GM06990 (cell line): ENCODE measurements around the gene RIMBP2.

Experiments used
- DNase-seq: peaks from one replicate; pipeline ENCODE4 v3.0.0-alpha.2; 2011; ENCODE audit not compliant: insufficient read length; ENCODE audit errors: extremely low read depth
- H3K27me3 ChIP-seq: replicated peaks from 2 replicates; pipeline ENCODE4 v1.6.0; 2011; ENCODE audit warnings: low read length; ENCODE audit not compliant: control insufficient read depth, insufficient read depth
- H3K36me3 ChIP-seq: 2 replicates; pipeline ENCODE4 v1.5.1; 2011; ENCODE audit warnings: low read length; ENCODE audit not compliant: control insufficient read depth, insufficient read depth
- H3K4me3 ChIP-seq: replicated peaks from 2 replicates; pipeline ENCODE4 v1.5.1; 2011; ENCODE audit warnings: low read depth, mild to moderate bottlenecking, control low read depth, low read length
- TF ChIP-seq, protein P1 (sequence below): IDR thresholded peaks from 2 replicates; pipeline ENCODE4 v1.5.1; 2011; ENCODE audit warnings: low read length, control low read depth, mild to moderate bottlenecking, inconsistent platforms; ENCODE audit not compliant: insufficient read depth, poor library complexity, severe bottlenecking

RIMBP2 gene

DNA sequence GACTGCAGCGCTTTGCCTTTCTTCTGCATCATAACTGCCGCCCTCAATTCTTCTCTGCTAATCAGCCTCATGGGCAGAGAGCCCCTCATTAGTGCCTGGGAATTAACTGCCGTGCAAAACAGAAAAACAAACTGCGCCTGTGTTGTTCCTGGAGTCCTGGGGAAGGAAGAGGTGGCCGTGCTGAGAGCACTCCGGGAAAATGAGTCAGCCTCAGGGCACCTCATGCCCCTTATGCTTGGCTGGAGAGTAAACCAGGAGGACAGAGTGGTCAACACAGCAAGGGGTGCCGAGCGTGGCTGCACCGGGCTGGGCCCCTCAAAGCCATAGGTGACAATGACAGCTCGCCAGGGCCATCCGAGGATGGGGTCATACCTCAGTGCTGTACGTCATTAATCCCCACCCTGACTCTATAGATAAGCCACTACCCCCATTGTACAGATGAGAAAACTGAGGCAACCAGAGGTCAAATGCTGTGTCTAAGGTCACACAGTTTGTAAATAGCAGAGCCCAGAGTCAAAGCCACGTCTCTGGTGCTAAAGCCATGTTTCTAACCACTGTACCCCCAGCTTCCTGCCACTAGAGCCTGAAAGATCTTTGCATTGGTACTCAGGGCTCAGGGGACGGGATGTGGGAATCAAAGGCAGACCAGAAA is 74.4 kb downstream of the RIMBP2 start:
- DNase-seq: no peak
- no peaks in the 10 kb centered on the region for H3K36me3 ChIP-seq
- no peak overlapping the region for H3K4me3 ChIP-seq
- TF ChIP-seq, protein P1, sequence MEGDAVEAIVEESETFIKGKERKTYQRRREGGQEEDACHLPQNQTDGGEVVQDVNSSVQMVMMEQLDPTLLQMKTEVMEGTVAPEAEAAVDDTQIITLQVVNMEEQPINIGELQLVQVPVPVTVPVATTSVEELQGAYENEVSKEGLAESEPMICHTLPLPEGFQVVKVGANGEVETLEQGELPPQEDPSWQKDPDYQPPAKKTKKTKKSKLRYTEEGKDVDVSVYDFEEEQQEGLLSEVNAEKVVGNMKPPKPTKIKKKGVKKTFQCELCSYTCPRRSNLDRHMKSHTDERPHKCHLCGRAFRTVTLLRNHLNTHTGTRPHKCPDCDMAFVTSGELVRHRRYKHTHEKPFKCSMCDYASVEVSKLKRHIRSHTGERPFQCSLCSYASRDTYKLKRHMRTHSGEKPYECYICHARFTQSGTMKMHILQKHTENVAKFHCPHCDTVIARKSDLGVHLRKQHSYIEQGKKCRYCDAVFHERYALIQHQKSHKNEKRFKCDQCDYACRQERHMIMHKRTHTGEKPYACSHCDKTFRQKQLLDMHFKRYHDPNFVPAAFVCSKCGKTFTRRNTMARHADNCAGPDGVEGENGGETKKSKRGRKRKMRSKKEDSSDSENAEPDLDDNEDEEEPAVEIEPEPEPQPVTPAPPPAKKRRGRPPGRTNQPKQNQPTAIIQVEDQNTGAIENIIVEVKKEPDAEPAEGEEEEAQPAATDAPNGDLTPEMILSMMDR: no peak
- H3K27me3 ChIP-seq: no peaks in the 10 kb centered on the region

DNA sequence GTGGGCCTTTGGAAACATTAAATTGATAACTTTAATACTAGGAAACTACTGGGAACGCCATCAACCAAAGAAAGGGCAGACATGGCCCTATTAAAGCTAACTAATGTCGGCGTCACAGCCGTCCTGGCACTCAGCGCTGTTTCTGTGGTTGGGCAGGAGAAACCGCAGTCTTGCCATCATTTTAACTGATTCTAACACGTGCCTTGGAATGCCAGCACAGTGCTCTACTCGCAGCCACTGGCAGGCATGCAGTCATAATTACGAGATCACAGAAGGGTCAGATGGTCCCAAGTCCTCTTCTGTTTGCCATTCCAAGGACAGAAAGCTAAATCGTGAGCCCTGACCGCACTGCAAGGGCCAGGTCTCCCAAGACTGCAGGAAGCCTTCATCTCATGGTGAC is 75.2 kb downstream of the RIMBP2 start:
- Histone ChIP-seq H3K4me3 (no peak overlapping the region), H3K36me3 (no peaks in the 10 kb centered on the region), H3K27me3 (no peaks in the 10 kb centered on the region)
- DNase-seq: no peak
- TF ChIP-seq, protein P1: no peak

DNA sequence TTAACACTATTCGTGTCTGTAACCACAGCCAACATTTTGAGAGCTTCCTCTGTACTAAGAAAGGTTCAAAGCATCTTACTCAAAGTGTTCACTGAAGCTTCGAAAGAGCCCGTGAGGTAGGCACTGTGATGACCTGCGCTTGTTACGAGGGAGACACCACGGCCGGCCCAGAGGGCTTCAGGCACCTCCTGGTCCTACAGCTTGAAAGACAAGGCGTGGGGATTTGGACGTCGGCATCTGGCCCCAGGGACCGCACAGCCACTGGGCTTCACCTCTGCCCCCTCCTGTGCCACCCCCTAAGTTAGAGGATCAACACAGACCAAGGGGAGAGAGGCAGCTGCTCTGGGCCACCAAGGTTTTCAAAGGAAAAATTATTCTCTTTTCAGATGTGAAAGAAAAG is 75.6 kb downstream of the RIMBP2 start:
- TF ChIP-seq, protein P1: no peak
- no peak for DNase-seq
- no peaks in the 10 kb centered on the region for H3K27me3 ChIP-seq

GRCh38 chr12:130639476-130640424 is 76.3 kb downstream of the RIMBP2 start:
- TF ChIP-seq, protein P1: no peak
- Histone ChIP-seq H3K4me3 (no peak overlapping the region), H3K27me3 (no peaks in the 10 kb centered on the region), H3K36me3 (no peaks in the 10 kb centered on the region)
- DNase-seq: no peak

More for the DNA sequence above, 75.6 kb downstream of the RIMBP2 start:
- no peak overlapping the region for H3K4me3 ChIP-seq
- no peaks in the 10 kb centered on the region for H3K36me3 ChIP-seq

GRCh38 chr12:130636370-130636769 is 79.7 kb downstream of the RIMBP2 start:
- Histone ChIP-seq H3K27me3 (no peaks in the 10 kb centered on the region), H3K36me3 (no peaks in the 10 kb centered on the region), H3K4me3 (no peak overlapping the region)
- TF ChIP-seq, protein P1: no peak
- no peak for DNase-seq
